NCI-H146 treated with DMSO at 0.1 percent for 48 hours (cell line): ENCODE data around the gene DHRS1.

Experiments
- DNase-seq: peaks from one replicate; lab custom pipeline; 2025; ENCODE audit not compliant: unreplicated experiment; lab: John Stamatoyannopoulos, UW

Gene DHRS1

DNA sequence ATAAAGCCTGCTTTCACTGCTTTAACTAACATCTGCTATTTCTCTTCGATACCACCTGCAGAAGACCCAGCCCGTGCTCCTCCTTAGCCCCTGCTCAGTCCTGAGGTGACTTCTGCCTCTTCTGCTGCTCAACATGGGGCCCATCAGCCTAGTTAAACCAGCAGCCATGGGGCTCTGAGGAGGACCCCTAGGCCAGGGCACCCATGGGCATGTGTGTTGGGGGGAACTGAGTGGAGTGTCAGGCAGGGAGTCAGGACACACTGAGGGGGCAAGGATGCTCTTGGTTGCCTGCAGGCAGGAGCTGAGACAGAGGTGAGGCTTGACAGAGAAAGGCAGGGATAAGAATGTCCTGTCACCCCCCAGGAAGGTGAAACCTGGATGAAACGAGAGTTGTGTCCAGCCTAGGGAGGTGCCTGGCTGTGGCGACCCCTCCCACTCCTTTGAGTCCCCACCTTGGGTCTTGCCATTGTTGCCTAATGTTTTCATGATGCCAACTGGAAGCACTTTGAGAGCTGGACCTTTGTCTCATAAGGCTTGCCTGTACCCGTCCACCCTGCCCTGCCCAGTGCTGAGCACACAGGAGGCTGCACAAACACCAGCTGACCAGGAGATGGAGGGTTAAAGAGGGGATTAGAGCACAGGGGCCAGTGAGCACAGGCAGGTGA is 15.7 kb downstream of the DHRS1 start:
- DNase-seq, result no peak

DNA sequence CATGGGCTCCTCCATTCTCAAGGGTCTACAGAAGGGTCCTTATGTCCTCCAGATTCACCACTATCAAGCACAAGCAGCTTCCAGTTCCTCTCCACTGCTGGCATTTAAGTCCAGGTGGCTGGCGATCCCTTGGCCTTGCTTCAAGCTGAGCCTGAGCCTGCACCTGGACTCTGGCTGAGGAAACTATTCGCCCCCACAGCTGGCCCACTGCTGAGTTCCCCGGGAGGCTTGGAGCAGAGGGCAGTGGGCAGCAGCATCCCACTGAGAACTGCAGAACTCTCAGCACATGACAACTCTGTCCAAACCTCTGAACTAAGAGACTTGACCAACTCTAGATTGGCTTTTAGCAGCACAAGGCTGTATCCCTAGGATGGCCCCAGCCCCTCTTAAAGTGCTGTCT is 16.8 kb downstream of the DHRS1 start:
- DNase-seq, result no peak

DNA sequence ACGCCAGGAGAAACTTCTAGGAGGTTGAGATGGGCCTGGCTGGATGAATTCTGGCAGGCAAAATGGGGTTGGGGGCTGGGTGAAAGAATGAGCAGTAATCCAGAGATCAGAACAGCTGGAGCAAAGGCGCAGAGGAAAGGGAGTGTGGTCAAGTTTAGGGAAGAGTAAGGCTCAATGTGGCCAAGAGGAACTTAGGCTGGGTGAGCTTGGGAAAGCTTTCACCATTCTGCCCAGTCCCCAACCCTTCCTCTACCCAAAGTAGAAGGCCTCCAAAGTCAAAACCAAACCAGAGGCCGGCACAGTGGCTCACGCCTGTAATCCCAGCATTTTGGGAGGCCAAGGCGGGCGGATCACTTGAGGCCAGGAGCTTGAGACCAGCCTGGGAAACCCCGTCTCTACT is 17.9 kb downstream of the DHRS1 start:
- DNase-seq, result no peak

DNA sequence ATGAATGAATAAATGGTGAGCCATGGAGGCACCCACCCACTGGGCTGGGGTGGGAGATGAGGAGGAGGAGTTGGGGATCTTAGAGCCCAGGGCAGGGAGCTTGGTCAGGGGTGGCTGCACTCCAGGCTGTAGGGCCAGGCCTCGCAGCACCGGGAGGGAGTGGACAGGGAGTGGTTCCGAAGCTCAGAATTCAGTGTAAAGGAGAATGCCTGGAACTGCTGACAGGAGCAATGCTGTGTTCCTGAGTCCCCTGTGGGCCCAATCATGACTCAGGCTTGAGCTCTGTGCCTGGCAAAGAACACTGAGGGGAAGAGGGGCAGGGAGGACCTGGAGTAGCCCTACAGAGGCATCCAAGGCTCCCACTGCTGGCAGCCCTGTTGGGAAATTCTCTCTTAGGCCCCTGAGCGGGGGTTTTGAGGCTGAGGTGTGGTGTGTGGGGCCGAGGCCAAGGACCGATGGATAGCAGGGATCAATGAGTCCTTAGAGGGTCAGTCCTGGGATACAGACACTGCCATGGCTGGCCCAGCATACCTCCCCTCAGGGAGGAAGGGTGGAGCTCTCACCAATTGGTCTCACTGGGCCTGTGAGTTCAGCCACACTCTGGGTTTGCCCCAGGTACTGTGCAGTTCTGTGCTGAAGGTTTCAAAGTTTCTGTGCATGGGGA is 18.7 kb downstream of the DHRS1 start:
- no peak for DNase-seq

DNA sequence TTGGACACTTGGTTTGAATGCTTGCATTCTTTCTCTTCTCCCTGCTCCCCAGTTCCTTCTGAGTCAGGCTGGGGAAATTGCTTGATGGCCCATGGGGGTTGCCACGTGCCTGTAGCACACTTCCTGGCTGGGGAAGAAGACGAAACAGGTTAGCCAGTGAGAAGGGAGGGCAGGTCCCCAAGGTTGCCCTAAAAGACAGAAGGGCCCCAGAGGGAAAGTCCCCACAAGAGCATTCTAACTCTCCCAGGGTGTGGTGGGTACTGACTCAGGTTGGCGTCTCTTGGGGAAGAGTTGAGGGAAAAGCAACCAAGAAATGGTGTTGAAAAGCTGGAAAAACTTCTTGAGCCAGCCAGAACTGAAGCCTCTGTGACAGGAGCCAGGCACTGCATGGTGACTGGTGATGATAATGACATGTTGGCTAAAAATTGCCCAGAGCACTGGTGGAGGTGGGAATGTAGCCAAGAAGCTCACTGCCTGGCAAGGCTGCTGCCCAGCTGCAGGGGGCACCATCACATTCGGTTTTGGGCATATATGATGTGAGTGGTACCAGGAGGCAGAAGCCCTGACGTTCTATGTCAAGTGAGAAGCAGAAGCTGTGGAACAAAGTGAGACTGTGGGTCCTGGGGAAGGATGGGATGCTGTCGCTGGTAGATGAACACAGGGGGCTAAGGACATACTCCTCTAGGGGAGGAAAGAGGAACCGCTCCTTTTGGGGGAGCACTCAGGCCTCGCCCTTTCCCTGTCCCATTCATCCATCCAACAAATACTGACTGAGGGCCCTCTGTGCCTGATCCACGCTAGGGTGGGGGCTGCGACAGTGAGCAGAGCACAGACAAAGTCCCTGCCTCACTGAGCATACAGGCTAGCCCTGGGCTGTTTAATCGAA is 20.0 kb downstream of the DHRS1 start:
- DNase-seq, result no peak

DNA sequence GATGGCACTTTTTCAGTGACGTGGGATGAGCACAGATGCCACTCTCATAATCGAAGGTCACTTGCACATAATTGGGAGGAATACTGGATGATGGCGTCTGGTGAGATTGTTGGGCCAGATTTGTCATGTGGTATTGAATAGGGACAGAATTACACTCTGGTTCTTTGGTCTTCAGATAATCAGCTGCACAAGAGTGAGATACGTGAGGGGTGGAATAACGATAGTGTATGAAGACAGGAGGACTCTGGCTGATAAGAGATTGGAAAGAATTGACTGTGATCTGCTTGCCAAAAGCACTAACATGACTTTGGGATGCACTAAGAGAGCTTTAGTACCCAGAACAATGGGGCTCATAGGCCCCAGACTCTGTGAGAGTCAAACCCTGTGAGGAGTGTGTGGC is 21.2 kb downstream of the DHRS1 start:
- no peak for DNase-seq

DNA sequence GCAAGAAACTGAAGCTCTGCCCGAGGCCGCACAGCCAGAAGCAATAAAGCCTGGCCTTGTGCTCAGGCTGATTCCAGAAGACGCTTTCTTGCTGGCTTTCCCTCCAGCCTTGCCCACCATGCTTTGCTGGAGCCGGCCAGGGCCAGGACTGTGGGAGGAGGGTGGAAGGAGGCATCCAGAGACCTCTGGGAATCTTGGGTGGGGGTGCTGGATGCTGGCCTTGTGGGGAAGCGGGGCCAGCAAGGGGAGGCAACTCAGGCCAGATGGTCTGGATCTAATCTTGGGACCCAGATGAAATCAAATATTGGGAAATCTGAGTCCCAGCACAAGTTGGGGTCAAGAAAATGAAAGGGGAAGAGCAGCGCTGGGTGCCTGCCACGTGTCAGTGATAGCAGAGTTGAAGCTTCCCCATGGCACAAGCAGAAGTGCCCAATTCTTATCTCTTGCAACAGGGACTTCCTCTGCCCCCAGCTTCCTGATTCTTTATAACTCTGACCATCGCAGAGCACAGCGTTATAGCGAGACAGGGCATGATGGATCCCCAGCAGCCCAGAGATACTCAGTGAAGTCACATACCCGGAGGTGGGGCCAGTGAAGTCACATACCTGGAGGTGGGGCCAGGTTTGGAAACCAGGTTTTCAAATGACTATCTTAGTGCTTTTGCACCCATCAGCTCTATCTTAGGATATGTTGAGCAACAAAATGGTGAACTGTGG is 21.8 kb downstream of the DHRS1 start:
- DNase-seq, result no peak

DNA sequence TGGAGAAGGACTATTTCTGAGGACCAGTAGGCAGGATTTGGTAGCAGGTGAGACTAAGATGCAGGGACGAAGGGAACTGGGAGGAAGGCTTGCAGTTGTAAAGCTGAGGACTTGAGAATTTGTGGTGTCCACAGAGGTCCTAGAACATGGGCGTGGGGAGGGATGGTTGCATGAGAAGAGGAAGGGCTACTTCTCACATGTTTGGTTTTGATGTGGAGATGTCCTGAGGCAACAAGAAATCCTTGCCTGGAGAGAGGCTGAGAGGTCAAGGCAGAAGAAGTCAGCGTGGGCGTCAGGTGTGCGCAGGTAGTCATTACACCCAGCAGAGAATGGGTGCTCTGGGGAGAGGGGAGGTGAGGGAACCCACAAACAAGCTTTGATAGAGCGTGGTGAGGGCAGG is 22.5 kb downstream of the DHRS1 start:
- DNase-seq, result no peak

DNA sequence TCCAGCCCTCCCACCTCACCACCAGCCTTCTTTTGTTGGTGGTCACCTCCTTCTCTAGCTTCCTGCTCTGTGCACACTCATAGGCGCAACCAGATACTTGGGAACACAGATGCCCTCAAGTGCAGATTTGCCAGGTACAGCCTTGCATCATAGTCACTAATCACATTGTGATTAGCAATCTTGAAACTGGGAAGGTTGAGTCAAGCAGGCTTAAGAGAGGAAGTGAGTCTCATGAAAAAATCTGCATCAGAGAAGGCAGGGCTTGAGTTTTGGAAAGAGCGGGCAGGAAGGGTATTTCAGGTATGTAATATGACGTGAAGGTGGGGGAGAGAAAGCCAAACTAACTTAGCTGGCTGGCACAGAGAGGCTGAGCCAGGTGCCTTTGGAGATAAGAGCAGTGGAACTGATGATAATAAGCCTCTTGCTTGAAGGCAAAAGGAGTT is 25.5 kb downstream of the DHRS1 start:
- no peak for DNase-seq

DNA sequence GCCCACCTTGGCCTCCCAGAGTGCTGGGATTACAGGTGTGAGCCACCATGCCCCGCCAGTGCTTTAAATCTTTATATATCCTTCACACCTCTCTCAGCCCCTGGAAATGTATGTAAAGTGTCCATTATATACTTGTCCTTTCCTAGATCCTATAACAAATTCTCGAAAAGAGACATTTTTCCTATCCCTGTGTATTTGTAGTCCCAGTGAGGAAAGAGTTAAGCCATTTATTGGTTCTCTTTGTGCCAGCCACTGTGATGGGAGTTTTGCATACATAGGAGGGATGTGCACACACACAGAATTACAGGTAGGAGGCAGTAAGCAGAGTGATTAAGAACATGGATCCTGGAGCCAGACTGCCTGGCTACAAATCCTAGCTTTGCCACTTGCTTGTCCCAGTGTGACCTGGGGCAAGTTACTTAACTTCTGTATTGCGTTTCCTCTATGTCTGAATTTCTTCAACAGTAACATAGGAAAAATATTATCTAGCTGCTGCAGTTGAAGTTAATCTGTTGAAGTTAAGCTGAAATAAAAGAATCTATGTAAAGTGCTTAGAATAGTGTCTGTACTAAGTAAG is 26.1 kb downstream of the DHRS1 start:
- DNase-seq, result no peak

DNA sequence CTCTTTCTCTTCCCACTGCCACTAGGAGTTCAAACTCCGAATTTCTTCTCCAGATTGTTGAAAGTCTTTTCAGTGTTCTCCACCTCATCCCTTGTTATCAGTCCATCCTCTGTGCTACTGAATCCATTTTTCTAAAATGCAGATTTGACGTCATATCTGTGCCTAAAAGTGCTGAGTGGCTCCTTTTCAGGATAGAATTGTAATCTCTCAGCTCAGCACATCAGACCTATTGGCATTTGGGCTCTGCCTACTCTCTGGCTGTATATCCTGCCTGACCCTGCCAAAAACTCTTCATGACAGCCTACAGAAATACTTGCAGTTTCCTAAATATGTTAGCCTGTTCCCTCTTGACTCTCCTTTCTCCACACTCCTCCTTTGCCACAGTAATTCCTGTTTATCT is 27.1 kb downstream of the DHRS1 start:
- no peak for DNase-seq

DNA sequence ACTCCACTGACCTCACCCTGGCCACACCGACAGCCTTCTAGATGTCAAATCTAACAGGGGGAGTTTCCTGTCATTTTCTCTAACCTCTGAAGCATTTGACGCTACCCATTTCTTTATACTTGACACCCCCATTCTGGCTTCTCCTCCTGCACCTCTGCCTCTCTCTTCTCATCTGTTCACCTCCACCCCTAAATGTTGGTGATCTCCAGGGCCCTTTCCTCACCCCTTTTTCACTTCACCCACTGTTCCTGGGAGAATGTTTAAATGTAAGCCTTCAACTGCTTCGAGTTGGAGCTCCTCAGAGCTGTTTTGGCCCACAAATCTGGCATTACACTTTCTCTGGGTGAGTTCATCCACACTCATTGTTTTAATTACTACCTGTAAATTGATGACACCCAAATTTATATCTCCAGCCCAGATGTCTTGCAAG is 27.7 kb downstream of the DHRS1 start:
- no peak for DNase-seq

DNA sequence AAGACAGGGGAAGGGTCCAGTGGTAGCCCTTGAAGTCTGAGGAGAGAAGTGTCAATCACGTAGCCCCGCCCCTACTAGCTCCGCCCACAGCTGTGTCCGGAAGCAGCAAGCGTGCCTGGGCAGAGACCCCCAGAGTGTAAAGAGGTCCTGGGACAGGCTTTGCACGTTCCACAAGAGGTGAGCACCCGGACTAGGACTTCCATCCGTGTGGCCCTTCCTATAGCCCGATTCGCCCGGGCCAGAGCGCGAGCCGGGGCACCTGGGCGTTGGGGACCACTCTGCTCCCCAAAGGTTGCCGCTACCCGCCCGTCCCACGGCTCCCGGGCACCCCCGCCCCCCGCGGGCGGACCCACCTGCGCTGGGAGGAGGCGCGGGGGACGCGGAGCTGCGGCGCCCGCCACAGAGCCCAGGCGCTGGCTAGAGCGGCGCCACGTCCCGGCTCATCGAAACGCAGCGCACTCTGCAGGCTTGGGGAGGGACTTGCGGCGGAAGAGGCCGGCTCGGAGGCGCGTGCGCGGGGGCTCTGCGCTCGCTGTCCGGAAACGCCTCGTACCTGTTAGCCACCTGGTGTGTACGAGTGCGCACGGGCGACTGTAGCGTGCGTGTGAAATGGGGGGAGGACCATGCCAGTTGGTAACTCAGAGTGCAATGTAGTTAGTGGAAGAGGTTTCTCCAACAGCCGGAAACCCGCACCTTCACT is 28.3 kb downstream of the DHRS1 start, which contains the start of gene RABGGTA:
Gene RABGGTA, minus strand, starts transcription at position 464 of the 700 bp plus-strand sequence. CDS start 482 bp downstream, outside the sequence.
- peak; percentile 81 for DNase-seq

DNA sequence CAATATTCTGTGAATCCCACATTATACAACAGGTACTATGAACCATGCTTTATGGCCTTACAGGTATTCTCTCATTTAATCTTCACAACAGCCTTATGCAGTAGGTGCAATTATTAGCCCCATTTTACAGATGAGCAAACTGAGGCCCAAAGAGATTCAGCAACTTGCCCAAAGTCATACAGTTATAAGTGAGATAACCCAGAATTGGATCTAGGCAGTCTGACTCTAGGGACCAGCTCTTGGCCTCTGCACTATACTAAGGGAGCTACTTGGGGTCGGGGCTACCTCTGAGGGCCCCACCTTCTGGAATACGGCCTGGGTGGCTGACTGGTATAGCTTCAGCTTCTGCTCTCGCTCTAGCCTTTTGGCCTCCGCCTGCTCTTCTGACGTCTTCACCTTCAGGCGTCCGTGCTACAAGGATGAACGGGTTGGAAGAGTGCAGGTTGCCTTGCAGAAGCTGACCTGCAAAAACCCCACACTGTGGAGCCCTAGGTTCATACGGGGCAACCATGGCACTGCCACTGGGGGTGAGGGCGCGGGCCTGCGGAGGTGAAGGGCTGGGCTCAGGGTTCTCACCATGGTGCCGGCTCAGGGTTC is 28.9 kb downstream of the DHRS1 start:
- no peak for DNase-seq

DNA sequence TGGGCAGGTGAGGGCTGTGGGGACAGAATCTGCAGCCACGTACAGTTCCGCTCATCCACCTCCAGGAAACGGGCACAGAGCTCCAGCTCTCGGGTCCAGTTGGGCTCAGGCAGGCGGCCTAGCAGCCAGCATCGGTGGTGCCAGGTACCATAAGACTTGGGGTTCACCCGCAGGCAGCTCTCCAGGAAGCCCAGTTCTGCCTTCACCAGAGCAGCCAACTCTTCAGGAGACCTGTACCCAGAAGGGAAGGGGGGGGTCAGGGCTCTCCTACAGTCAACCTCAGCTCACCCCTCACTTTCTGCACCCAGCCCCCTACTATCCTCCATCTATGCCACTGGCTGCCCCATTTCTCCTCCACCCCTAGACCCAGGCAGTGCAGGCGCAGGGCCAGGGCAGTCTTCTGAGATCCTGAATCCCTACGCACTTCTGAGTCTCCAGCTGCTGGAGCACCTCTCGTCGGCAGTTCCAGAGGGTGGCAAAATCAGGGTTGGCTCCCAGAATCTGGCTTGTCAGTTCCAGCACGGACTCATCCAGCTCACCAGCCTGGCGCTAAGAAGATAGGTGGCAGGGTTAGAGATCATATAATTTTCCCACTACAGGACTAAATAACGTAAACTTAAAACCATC is 29.6 kb downstream of the DHRS1 start:
- DNase-seq, result no peak

DNA sequence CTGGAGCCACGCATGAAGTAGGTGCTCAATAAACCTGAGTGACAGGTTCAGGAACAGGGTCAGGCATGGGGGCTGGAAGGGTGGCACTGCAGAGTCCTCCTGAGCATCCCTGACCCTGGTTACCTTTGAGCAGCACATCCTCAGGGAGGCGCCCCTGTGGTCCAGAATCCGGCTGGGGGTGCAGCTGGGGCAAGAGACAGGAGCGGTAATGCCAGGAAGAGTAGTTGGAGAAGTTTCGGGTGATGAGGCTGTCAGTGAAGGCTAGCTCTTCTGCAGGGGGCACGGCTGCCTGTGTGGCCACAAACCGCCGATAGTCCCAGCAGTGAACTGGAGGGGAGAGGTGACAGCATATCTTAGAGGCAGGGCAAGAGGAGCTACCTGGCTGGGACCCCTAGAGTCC is 30.2 kb downstream of the DHRS1 start:
- no peak for DNase-seq

DNA sequence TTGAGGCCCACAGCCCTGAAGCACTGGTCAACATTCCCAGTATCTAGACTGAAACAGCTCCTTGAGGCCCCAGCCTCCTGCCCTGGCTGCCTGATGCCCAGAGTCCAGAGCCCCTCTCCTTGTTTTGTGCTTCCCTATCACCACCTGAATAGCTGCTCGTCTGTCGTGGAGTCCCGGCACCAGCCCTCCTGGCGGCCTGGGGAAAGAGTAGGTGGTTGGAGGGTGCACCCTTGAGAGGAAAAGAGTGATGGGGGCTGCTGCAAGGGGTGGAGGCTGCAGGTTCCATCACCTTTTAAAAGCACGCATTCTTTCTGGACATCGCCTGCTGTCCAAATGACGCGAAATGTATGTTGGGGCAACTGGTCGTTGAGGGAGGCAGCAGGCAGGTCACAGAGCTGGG is 31.4 kb downstream of the DHRS1 start:
- no peak for DNase-seq

DNA sequence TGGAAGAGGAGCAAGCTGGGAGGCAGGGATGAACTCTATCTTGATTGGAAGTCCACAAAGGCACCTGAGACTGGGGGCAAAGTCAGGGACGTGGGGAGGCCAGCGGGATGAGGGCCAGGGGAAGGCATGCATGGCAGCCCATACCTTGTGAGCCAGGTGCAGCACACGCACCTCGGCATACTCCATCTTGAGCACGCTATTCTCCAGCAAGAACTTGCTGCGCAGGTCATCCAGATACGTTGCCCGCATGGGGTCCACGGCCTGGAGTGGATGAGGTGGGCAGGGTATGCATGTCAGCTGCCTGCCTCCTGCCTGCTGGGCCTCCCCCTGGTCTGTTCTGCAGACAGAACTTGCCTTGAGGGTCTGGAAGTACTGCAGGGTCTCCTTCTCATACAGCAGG is 32.1 kb downstream of the DHRS1 start:
- DNase-seq, result no peak
